ENCODE data around the gene PLA2R1. TPM values are rescaled to one million over a fixed set of nuclear protein-coding genes. Genes with fewer than 3 reads are reported as not detected.

PLA2R1 gene
- total RNA-seq, 6 donors from 2014 or later, result 3.0 to 11.0 (median 5.9) TPM

DNA sequence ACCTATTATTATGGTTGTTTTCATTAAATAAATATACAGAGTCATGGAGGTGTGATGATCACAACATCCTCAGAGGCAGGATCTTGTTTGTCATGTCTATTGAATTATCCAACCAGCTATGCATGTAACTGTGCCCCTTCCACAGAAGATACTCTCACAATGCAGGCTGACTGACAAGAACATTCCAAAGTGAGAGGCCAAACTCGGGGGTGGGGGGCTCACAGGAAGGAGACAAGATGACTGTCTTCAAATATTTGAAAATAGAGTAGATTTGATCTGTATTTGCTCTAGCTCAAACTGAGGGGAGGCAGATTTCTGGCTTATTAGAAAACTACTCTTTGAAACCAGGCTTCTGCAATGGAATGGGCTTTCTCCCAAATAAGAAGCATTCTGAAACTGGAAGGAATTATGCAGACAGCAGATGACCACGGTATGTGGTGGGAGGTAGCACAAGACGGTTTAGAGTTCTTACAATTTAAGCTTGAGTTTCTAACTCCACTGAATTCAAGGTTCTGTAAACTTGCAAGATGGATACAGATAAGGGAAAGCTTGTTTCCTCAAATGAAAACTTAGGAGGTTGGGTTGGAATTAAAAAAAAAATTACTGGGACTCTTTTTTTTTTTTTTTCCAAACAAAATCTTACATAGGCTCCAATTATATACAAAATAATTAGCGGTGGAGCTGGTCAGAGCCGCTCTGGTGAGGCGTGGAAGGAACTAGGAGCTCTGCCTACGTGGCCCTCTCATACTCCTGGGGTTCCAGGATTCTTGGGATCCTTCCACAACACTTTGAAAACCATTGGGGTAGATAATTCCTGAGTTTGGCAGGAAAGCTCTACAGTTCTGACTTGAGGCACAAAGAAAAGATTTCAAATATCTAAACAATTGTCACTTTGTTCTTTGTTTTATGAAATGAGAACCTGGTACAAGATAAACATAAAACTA is 79.3 kb downstream of the PLA2R1 start:
- Histone ChIP-seq H3K9me3 (no peaks in the 10 kb centered on the region), H3K27ac (no peak overlapping the region), H3K36me3 (no peaks in the 10 kb centered on the region), H3K4me3 (no peak overlapping the region), H3K27me3 (no peaks in the 10 kb centered on the region), H3K4me1 (peaks cover 4 to 10% (median 6%) of the 10 kb centered on the region in 4 donors)
- ATAC-seq (ENCODE audit: low FRiP score in 2 of 2) (no peak), DNase-seq (no peak)
- 76% methylated on average over 7 of the region's 7 CpGs for WGBS, 2 donors
- TF ChIP-seq EP300 (IDR thresholded peaks at IDR 0.05) (no peak), POLR2A (IDR thresholded peaks at IDR 0.05) (no peak), POLR2AphosphoS5 (IDR thresholded peaks at IDR 0.05) (no peak)
- TF ChIP-seq, protein P1, sequence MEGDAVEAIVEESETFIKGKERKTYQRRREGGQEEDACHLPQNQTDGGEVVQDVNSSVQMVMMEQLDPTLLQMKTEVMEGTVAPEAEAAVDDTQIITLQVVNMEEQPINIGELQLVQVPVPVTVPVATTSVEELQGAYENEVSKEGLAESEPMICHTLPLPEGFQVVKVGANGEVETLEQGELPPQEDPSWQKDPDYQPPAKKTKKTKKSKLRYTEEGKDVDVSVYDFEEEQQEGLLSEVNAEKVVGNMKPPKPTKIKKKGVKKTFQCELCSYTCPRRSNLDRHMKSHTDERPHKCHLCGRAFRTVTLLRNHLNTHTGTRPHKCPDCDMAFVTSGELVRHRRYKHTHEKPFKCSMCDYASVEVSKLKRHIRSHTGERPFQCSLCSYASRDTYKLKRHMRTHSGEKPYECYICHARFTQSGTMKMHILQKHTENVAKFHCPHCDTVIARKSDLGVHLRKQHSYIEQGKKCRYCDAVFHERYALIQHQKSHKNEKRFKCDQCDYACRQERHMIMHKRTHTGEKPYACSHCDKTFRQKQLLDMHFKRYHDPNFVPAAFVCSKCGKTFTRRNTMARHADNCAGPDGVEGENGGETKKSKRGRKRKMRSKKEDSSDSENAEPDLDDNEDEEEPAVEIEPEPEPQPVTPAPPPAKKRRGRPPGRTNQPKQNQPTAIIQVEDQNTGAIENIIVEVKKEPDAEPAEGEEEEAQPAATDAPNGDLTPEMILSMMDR (IDR thresholded peaks at IDR 0.05), result no peak

DNA sequence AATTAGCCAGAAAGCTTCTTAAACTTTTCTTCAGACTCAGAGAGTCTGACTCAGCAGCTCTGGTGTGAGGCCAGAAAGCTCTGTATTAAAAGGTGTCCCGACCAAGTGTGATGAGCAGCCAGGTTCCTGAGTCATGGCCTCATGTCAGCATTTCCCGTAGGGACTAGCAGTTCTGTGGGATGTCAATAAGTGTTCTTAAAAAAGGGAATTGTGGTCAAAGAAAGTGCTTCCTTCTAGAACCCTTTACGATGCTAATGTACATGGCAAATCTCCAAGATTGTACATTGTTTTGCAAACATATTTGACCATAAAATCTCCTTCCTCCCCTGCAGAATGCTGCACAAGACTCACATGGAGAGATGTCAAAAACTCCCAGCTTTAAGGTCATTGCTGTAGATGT is 80.1 kb downstream of the PLA2R1 start:
- DNase-seq, result peak in 1 of 2 donors; percentile 43
- Histone ChIP-seq H3K4me3 (no peak overlapping the region), H3K27ac (no peak overlapping the region), H3K27me3 (no peaks in the 10 kb centered on the region), H3K36me3 (no peaks in the 10 kb centered on the region), H3K4me1 (peaks cover 4 to 10% (median 6%) of the 10 kb centered on the region in 4 donors), H3K9me3 (no peaks in the 10 kb centered on the region)
- peak in 1 of 2 donors; percentile 67 for ATAC-seq (ENCODE audit: low FRiP score in 2 of 2)
- 13 to 20% methylated on average over 3 of the region's 3 CpGs for WGBS, 2 donors
- TF ChIP-seq POLR2AphosphoS5 (IDR thresholded peaks at IDR 0.05) (no peak), POLR2A (IDR thresholded peaks at IDR 0.05) (no peak), EP300 (IDR thresholded peaks at IDR 0.05) (no peak)
- TF ChIP-seq, protein P1 (IDR thresholded peaks at IDR 0.05), result no peak

DNA sequence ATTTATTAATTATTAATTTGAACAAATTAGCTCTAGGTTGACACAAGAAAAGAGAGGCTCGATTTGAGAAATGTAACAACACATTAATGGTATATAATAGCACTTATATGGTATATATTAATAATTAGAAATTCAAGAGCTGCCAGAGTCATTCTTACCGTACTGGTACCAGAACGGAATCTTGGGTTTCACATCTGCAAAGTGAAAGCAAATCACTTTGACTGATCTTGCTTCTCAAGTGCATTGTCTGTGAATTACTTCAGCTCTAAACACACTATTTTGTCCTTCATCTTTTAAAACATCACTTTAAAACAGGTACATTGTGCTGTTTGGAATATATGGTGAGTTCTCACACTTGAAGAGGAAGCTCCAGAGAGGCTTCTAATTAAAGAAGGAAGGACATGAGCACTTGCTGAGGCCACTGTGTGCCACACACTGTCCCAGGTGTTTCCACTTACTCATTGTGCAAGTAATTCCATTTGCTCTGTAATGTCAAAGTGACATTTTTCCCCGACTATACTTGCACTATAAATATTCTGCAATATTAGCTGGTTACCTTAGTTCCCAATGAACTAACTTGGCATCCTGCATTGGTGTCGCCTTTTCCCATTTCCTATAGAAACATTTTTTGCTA is 85.8 kb downstream of the PLA2R1 start:
- 73 to 75% methylated on average over 5 of the region's 5 CpGs for WGBS, 2 donors

DNA sequence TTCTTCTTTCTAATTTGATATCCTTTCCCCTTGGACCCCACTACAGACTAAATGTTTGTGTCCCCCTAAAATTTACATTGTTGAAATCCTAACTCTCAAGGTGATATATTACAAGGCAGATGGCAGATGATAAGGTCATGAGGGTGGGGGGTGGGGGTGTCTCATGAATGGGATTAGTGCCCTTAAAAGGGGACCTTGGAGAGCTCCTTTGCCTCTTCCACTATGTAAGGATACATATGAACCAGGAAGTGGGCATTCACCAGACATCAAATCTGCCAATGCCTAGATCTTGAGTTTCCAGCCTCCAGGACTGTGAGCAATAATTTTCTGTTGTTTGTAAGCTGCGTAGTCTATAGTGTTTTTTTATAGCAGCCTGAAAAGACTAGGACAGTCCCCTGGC is 89.1 kb downstream of the PLA2R1 start:
- H3K9me3 ChIP-seq, result no peaks in the 10 kb centered on the region
- TF ChIP-seq POLR2A (IDR thresholded peaks at IDR 0.05), result no peak
- no peak for TF ChIP-seq EP300 (IDR thresholded peaks at IDR 0.05)
- no peak for TF ChIP-seq POLR2AphosphoS5 (IDR thresholded peaks at IDR 0.05)
- TF ChIP-seq, protein P1 (IDR thresholded peaks at IDR 0.05), result no peak
- no peak overlapping the region for H3K4me3 ChIP-seq
- WGBS, 2 donors, result 83 to 90% methylated on average over 1 of the region's 1 CpG
- ATAC-seq (ENCODE audit: low FRiP score in 2 of 2), result no peak
- no peaks in the 10 kb centered on the region for H3K27me3 ChIP-seq
- no peaks in the 10 kb centered on the region for H3K4me1 ChIP-seq
- H3K36me3 ChIP-seq, result no peaks in the 10 kb centered on the region
- no peak overlapping the region for H3K27ac ChIP-seq
- DNase-seq, result no peak

More for the DNA sequence above, 85.8 kb downstream of the PLA2R1 start:
- Histone ChIP-seq H3K27ac (no peak overlapping the region), H3K36me3 (no peaks in the 10 kb centered on the region), H3K9me3 (no peaks in the 10 kb centered on the region), H3K4me1 (no peaks in the 10 kb centered on the region), H3K4me3 (no peak overlapping the region), H3K27me3 (no peaks in the 10 kb centered on the region)
- DNase-seq, result no peak
- no peak for ATAC-seq (ENCODE audit: low FRiP score in 2 of 2)
- TF ChIP-seq EP300 (IDR thresholded peaks at IDR 0.05) (no peak), POLR2AphosphoS5 (IDR thresholded peaks at IDR 0.05) (no peak), POLR2A (IDR thresholded peaks at IDR 0.05) (no peak)
- TF ChIP-seq, protein P1 (IDR thresholded peaks at IDR 0.05), result no peak
